Suprapubic skin (tissue), 4 donors: Measurements from ENCODE around the gene MAML2.

Experiments
- CTCF ChIP-seq, 2 donors: fragments of 200-600 bp in 1 of 2; fragments of 450-650 bp in 1 of 2; sonication (generic) in 1 of 2; IDR thresholded peaks; one replicate each; pipeline ENCODE4 v1.5.1; 2016 to 2019; ENCODE audit warnings: antibody characterized with exemption in 2 of 2, mild to moderate bottlenecking in 1 of 2, moderate library complexity in 1 of 2
- EP300 ChIP-seq: sonication (generic); formaldehyde crosslinking; IDR thresholded peaks from one replicate; pipeline ENCODE4 v1.6.1; 2017; ENCODE audit warnings: antibody characterized with exemption
- POLR2A ChIP-seq, 2 donors: fragments of 450-650 bp; IDR thresholded peaks; one replicate each; pipeline ENCODE4 v1.6.1; 2017; ENCODE audit warnings: antibody characterized with exemption in 2 of 2, mild to moderate bottlenecking in 2 of 2, moderate library complexity in 2 of 2
- POLR2AphosphoS5 ChIP-seq, 3 donors: sonication (generic); formaldehyde crosslinking; IDR thresholded peaks; one replicate each; pipeline ENCODE4 v1.6.1; 2017; ENCODE audit warnings: antibody characterized with exemption in 3 of 3

GRCh38 chr11:96219981-96220623, 122.9 kb downstream of the MAML2 start:
- TF ChIP-seq CTCF (IDR thresholded peaks at IDR 0.05) = no peak
- no peak for TF ChIP-seq POLR2A (IDR thresholded peaks at IDR 0.05)
- no peak for TF ChIP-seq EP300
- TF ChIP-seq POLR2AphosphoS5 (IDR thresholded peaks at IDR 0.05) = no peak
